Measurements from ENCODE around the gene KEL.
"Not testable (repeated sequence)": the region's sequence is repeated elsewhere in the genome, so short reads cannot be mapped to it uniquely, and the experiment has no call there.

KEL gene, protein sequence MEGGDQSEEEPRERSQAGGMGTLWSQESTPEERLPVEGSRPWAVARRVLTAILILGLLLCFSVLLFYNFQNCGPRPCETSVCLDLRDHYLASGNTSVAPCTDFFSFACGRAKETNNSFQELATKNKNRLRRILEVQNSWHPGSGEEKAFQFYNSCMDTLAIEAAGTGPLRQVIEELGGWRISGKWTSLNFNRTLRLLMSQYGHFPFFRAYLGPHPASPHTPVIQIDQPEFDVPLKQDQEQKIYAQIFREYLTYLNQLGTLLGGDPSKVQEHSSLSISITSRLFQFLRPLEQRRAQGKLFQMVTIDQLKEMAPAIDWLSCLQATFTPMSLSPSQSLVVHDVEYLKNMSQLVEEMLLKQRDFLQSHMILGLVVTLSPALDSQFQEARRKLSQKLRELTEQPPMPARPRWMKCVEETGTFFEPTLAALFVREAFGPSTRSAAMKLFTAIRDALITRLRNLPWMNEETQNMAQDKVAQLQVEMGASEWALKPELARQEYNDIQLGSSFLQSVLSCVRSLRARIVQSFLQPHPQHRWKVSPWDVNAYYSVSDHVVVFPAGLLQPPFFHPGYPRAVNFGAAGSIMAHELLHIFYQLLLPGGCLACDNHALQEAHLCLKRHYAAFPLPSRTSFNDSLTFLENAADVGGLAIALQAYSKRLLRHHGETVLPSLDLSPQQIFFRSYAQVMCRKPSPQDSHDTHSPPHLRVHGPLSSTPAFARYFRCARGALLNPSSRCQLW

DNA sequence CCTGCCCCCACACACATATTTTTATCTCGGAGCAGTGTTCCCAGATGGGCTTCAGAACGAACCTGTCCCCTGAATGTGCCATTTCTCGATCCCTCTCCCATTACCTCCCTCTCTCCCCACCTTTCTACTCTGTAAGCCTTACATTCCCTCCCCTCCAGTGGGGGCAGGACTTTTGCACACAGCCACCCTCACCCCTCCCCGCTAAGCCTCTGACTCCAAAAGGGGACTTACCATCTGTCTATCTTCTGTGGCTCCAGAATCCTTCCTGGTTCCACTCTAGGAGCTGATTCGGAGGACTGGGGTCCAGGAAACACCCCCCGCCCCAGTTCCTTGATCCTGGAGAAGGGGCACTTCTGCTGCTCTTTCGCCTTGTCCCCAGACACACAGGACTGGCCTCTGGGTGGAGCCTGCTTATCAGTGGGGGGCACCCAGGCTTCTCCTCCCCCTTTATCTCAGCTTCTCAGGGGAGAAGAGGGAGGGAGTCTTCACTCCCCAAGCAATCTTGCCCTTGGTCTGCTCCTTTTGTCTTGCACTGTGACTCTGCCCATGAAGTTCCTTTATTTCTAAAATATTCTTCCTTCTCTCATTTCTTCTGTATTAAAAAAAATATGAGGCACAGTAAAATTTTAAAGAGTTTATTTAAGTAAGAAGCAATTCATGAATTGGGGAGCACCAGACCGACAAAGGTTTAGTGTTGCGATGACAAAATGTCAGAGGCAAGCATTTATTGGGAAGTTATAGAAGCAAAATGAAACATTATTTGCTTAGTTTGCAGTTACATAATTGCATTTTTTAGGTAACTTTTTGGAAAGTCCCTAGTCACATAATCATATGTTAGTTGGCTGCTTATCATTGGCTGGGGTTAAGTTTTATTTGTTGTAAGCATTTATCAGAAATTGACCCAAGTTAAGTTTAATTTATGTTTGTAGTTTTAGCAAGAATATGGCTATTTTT is at the start of gene KEL:
TSS of gene KEL (minus strand) at position 391 of the 954 bp plus-strand sequence. CDS start at position 234, 157 bp downstream.
- in situ Hi-C loops (cut with HindIII; ENCODE audit: low sequenced_read_pairs) = no loop called here

DNA sequence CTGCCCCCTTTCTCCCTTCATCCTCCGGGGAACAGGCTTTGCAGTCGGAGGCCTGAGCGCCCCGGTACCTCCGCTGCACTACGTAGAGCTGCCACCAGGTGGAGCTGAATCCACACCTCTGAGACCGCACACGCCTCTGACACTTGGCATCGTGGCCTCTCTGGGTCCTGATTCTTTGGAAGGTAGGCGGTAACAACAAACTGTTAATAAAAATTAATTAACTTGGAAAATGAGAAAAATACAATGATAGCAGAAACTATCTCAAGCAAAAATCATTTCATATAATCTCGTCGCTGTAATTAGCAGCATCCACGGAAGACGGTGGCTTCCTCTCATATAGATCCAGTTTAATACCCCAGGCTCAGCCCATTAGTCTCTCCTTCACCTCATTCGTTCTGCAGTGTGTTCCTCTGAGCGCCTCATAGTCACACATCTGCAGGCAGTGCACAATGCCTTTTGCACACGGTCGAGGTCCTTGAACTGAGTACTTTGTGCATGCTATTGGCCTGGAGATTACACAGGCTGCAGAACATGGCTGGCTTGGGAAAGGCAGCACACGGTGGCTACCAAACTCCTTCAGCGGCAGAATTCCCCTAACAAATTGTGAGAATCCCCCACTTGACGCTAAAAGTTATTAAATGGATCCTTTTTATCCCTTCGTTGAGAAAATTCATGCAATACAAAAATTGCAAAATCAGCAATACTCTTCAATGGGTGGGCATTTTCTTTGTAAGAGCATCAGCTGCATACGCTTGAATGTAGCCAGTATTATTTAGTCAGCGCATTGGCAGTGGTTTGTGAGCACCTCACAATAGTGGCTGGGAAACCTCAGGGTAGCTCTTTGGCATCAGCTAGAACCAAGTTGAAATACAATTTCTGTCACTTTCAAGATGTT is 46.1 kb upstream of the KEL start:
- in situ Hi-C loops (cut with HindIII; ENCODE audit: low sequenced_read_pairs) = loop anchor here (10.0 to 25.0 kb wide), 2 partner anchors 143 to 371 kb away; no protein-coding TSS in a partner anchor

DNA sequence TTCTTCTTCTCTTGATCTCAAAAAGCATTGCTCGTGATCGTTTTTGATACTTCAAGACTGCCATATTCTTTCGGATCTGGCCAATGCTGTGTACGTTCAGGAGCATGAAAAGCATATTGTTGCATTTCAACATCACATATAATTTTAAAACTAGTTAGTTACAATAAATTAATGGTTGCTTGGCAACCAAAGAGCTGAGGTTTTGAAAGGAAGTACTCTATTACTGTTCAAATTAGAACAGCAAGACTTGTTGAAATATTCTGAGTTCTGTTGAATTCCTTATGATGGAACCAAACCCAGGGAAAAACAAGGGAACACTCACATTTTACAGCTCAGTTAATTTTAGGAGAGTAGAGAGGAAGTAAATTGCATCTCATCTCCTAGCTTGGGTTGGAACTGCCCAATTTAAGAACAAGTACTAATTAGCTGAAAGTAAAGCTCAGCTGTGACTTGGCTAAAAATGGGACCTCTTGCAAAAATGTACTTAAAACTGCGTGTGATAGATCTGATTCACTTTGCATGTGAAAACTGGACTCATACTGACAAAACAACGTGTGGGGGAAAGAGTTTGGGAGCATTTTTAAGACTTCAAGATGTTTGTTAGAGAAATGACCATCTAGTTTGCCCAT is 43.6 kb upstream of the KEL start:
- in situ Hi-C loops (cut with HindIII; ENCODE audit: low sequenced_read_pairs) = loop anchor here (10.0 to 25.0 kb wide), 2 partner anchors 141 to 368 kb away; no protein-coding TSS in a partner anchor

DNA sequence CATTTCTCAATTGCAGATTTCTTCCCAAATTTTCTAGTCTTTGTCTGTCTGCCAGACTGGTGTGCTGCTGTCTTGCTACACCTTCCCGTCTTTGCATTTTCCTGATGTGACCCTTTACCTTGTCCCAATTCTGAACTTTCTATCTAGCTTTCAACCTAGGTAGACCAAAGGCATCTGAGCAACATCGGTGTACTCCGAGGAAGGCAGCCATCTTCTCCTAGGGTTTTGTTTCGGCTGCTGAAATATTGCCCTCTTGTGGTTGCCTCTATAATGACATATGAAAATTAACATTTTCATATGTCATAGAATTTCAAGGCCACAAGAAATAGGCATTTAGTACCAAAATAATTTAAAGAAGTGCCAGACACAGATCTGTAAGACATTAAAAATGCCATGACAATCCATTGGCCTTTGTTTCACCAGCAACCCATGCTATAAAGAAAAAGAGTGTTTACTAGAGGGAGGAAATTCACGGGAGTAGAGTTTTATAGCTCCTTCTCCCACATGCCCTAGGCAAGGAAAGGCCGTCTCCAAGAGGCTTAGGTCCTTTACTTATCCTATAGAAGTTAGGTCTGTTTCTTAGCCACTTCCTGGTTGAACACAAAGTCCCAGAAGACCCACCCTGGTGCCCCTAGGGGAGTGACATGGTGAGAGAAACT is 41.4 kb upstream of the KEL start:
- in situ Hi-C loops (cut with HindIII; ENCODE audit: low sequenced_read_pairs) = loop anchor here (5.0 to 25.0 kb wide), 3 partner anchors 139 to 366 kb away; no protein-coding TSS in a partner anchor

DNA sequence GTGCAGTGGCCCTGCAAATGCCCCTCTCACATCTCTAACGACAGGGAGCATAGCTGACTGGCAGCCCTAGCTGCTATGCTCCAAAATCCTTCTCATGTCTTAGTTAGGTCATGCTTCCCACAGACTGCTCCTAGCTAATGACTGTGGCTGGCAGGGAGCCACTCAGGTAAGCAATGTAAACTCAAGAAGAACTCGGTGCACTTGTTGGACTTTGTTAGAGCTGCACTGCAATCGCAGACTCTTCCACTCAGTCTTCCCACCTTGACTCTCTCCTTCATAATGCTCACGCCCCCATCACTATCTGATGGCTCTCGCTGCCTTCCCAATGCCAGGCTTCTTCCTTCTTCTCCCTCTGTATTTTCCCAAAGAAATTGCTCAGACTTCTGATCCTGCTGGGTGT is 40.7 kb upstream of the KEL start:
- in situ Hi-C loops (cut with HindIII; ENCODE audit: low sequenced_read_pairs) = loop anchor here (5.0 to 25.0 kb wide), 3 partner anchors 138 to 366 kb away; no protein-coding TSS in a partner anchor

DNA sequence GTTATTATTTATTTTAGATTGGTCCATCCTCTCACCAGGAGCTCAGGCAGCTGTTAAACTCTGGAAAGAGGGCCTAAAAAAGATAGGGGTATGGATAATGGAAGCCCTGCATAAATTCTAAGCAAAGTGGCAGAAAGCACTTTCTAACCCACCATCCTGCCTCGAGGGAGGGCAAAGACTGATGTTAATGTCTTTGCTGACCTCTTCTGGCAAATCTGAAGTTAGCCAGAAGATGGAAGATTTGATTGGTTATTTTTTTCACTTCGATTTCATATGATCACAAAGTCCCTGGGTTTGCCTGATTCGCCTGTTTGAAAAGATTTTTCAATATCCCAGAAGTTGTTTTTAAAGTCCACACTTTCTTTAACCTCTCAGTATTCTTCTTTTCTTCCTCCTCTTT is 39.9 kb upstream of the KEL start:
- in situ Hi-C loops (cut with HindIII; ENCODE audit: low sequenced_read_pairs) = loop anchor here (5.0 to 25.0 kb wide), 3 partner anchors 137 to 365 kb away; no protein-coding TSS in a partner anchor

DNA sequence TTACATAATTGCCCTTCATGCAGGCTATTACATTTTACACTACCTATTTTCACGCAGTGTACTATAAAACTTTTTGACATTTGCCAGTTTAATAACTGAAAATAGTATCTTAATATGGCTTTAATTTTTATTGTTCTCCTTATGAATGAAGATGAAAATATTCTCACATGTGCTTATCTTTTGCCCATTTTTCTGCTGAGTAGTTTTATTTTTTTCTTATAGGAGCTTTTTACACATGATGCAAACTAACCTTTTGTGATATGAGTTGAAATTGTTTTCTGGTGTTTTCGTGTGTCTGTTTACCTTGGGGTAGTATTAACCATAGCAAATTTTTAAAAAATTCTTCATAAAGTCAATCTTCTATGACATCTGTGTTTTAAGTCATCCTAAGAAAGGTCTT is 38.5 kb upstream of the KEL start:
- in situ Hi-C loops (cut with HindIII; ENCODE audit: low sequenced_read_pairs) = loop anchor here (5.0 to 25.0 kb wide), 3 partner anchors 136 to 363 kb away; no protein-coding TSS in a partner anchor

DNA sequence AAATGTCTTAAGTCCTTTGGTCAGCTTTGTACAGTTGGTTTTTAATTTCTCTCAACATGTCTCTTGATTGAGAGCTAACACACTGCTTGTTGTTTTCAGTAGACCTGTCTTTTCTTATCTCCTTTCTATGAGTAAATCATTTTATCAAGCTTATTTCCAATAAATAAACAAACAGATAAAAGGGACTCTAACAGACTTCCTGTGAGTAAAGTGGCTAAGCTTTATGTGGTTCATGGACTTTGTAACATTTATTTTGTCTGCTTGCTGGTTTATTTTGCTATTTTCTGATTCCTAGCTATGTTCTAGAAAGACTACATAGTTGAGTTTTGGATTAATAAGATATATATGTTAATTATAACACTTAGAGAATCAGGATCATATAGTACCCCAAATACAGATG is 37.6 kb upstream of the KEL start:
- in situ Hi-C loops (cut with HindIII; ENCODE audit: low sequenced_read_pairs) = loop anchor here (5.0 to 25.0 kb wide), 3 partner anchors 135 to 362 kb away; no protein-coding TSS in a partner anchor

DNA sequence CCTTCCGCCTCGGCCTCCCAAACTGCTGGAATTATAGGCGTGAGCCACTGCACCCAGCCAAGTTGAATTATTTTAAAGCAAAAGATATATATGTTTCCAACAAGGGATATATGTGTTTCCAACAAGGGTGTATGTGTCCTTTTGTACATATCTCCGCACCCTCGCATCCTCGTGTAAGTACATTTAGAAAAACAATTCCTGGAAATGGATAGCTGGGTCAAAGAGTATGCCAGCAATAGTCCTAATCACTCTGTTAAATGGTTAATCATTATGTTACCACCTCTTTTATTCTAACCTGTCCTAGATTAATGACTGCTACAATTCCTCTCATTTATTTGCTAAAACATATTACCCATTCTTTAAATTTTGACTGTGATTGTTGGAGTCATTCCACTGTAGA is 36.8 kb upstream of the KEL start:
- in situ Hi-C loops (cut with HindIII; ENCODE audit: low sequenced_read_pairs) = no loop called here

DNA sequence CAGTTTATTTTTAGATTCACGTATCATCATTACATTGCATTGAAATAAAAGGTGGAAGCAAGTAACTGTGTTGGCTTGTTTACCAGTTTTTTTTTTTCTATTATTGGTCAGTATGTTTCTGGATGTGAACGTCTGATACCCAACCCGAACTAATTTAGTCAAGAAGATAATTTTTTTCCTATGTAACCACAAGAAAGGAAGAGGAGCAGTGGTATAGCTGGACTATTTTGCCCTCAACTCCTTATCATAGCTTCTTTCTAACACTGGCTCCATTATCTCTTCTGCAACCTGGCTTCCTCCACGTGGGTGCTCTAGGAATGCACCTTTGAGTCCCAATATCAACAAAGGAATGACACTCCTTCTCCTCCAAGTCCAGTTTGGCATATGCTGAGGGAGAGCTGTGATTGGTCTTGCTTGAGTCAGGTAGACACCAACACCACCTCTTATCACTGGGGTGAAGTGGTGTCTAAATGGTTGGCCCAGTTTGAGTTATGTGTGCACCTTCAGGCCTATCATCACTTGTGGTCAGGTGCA is 35.4 kb upstream of the KEL start:
- in situ Hi-C loops (cut with HindIII; ENCODE audit: low sequenced_read_pairs) = no loop called here

DNA sequence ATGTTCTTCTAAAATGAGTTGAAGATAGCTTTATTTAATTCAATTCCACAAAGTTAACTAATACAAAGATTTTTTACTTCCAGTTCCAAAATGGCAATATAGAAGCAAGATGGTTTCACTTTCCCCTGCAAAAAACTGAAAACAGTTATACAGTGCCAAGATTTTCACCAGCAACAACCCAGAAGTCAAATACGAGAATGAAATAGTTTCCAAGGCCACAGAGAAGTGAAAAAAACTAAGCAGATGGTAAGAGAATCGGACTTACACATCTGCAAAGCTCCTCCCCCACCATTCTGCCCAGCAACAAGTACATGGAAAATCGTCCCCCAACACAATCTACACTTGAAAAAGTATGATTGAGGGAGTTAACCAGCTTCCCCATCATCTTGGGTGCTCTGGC is 30.3 kb upstream of the KEL start:
- in situ Hi-C loops (cut with HindIII; ENCODE audit: low sequenced_read_pairs) = no loop called here

DNA sequence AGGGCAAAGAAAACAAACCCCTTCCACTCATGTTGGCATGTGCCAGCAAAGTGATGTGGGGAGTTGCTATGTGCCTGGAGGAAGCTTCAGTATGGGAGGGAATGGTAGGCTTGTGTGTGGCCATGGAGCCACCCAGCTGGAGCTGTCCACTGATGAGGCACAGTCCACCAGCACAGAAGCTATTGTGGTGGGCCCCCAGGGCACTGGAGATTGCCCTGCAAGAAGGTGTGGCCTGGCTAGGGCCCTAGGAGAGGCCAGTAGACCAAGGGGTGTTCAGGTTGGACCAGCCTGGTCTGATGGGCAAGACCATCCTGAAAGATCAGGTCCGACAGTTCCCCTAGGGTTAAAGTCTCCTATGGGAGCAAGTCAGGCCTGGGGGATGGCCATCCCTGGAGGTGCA is 22.1 kb upstream of the KEL start:
- in situ Hi-C loops (cut with HindIII; ENCODE audit: low sequenced_read_pairs) = no loop called here

DNA sequence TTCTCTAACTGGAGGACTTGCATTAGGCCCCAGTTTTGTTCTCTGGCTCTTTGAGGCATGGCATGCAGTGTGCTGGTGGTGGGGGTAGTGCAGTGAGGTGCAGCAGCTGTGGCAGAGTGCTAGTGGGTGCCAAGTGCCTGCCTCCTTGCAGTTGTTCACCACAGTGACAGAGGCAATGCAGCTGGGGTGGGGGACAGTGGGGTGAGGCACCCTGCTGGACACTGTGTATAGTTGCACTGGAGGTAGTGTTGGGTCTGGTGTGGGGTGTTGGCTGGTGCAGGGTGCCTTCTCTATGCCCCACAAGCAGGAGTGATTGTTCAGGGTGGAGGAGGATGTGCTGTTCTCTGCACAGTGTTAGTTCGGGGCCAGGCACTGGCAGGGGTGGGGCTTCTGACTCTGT is 21.7 kb upstream of the KEL start:
- in situ Hi-C loops (cut with HindIII; ENCODE audit: low sequenced_read_pairs) = no loop called here

DNA sequence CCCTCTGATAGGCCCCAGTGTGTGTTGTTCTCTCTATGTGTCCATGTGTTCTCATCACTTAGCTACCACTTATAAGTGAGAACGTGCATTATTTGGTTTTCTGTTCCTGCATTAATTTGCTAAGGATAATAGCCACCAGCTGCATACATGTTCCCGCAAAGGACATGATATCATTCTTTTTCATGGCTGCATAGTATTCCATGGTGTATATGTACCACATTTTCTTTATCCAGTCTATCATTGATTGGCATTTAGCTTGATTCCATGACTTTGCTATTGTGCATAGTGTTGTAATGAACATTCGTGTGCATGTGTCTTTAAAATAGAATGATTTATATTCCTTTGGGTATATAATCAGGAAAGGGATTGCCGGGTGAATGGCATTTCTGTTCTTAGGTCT is 16.2 kb upstream of the KEL start:
- in situ Hi-C loops (cut with HindIII; ENCODE audit: low sequenced_read_pairs) = not testable (repeated sequence)

DNA sequence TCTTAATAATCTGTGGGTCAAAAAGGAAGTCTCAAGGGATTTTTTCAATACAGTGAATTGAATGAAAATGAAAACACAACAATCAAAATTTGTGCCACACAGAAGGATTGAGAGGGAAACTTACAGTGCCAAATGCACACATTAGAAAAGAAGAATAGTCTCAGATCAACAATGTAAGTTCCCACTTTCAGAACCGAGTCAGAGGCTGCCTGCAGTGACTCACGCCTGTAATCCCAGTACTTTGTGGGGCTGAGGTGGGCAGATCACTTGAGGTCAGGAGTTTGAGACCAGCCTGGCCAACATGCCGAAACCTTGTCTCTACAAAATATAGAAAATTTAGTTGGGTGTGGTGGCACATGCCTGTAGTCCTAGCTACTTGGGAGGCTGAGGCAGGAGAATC is 12.5 kb upstream of the KEL start:
- in situ Hi-C loops (cut with HindIII; ENCODE audit: low sequenced_read_pairs) = no loop called here

DNA sequence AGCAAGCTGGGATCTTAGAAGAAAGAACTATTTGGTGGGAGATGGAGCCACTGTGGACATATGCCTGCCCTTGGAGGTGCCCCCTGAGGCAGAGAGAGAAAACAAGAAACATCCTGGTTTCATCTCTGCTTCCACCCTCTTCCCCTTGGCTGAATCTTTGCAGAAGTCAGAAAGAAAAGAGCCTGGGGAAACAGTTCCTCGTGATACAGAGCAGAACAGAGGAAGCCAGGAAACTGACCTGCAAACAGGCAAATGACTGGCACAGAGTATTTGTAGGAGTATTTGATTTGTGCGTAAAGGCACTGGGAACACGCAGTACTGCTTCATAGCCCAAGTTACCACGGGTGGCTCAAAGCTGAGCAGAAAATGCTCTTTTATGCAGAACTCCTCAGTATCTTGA is 7.0 kb upstream of the KEL start:
- in situ Hi-C loops (cut with HindIII; ENCODE audit: low sequenced_read_pairs) = no loop called here

DNA sequence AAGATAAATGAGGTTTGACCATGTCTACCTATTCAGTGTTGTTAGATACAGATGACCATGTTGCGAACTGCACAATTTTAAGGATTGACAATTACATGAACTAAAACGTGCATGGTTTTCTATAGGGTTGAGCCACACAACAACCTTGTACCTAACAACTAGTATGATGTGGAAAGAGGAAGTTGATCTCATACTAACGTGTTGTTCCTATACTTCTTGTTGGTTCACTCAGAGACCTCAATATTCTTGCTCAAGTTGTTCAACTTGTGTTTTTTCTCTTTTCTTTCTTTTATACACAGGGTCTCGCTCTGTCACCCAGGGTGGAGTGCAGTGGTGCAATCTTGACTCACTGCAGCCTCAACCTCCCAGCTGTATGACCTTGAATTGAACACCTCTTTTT is 6.1 kb upstream of the KEL start:
- in situ Hi-C loops (cut with HindIII; ENCODE audit: low sequenced_read_pairs) = no loop called here

DNA sequence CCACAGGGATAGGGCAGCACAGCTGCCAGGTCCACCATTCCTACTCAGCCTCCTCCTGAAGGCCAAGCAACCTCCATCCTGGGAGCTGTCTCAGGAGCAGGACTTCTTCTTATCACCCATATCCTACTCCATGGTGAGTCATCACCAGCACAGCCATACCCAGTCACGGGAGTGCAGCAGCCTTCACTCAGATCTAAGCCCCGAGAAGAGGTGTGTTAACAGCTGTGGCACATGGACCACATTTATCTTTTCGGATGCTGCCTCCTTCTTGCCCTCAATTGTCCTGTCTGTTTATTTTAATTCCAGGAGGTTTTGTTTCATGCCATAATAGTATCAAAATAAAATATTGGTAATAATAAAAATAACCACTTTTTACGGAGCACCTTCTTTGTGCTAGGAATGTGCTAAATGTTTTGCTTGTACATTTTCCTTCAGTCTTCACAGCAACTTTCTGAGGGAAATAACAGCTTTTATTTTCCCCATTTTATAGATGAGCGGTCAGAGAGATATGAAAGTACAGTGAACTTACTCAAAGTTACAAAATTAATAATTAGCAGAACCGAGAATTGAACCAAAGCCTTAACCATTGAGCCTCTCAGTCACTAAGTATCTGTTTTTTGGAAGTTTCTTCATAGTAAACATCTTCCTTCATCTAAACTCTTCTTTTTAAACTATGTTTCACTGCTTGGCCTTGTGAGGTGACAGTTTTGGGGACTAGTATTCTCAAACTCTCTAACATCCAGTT is 2.5 kb upstream of the KEL start:
- in situ Hi-C loops (cut with HindIII; ENCODE audit: low sequenced_read_pairs) = no loop called here

Data from DLD1 (cell line).